MM.1S (cell line): ENCODE data around the gene DCN.

ENCODE experiments used
- DNase-seq: peaks from one replicate; pipeline ENCODE4 v3.0.0-alpha.2; 2015
- H2AFZ ChIP-seq: fragments of 300-600 bp; sonication (generic); 2 replicates; pipeline ENCODE4 v1.6.0; 2016; ENCODE audit warnings: antibody characterized with exemption, low read length
- H3F3A ChIP-seq: fragments of 300-600 bp; sonication (generic); 2 replicates; pipeline ENCODE4 v1.6.1; 2016; ENCODE audit warnings: mild to moderate bottlenecking, antibody characterized with exemption, low read length, moderate library complexity, mixed read lengths; ENCODE audit not compliant: insufficient read depth
- H3K27ac ChIP-seq: fragments of 300-600 bp; sonication (generic); 2 replicates; pipeline ENCODE4 v1.5.1; 2016; ENCODE audit warnings: mild to moderate bottlenecking, low read length
- H3K27me3 ChIP-seq: fragments of 300-600 bp; sonication (generic); replicated peaks from 2 replicates; pipeline ENCODE4 v1.6.0; 2016; ENCODE audit warnings: low read length; ENCODE audit not compliant: insufficient read depth
- H3K36me3 ChIP-seq: fragments of 300-600 bp; sonication (generic); replicated peaks from 2 replicates; pipeline ENCODE4 v1.6.1; 2016; ENCODE audit warnings: mild to moderate bottlenecking, low read length, mixed read lengths; ENCODE audit not compliant: insufficient read depth
- H3K4me1 ChIP-seq: fragments of 300-600 bp; sonication (generic); 2 replicates; pipeline ENCODE4 v1.6.1; 2016; ENCODE audit warnings: low read length, mixed read lengths
- H3K4me2 ChIP-seq: fragments of 300-600 bp; sonication (generic); 2 replicates; pipeline ENCODE4 v1.6.0; 2016; ENCODE audit warnings: low read depth, low read length
- H3K4me3 ChIP-seq: fragments of 300-600 bp; sonication (generic); 2 replicates; pipeline ENCODE4 v1.5.1; 2016; ENCODE audit warnings: low read length, mixed read lengths
- H3K79me2 ChIP-seq: fragments of 300-600 bp; sonication (generic); 2 replicates; pipeline ENCODE4 v1.6.1; 2016; ENCODE audit warnings: mixed run types, low read length, mixed read lengths
- H3K9ac ChIP-seq: fragments of 300-600 bp; sonication (generic); 2 replicates; pipeline ENCODE4 v1.6.1; 2016; ENCODE audit warnings: low read length, mixed read lengths
- H3K9me2 ChIP-seq: fragments of 300-600 bp; sonication (generic); replicated peaks from 2 replicates; pipeline ENCODE4 v1.6.1; 2016; ENCODE audit warnings: mild to moderate bottlenecking, low read length, mixed read lengths; ENCODE audit not compliant: insufficient read depth
- H3K9me3 ChIP-seq: fragments of 300-600 bp; sonication (generic); replicated peaks from 2 replicates; pipeline ENCODE4 v1.6.1; 2016; ENCODE audit warnings: mild to moderate bottlenecking, low read length, mixed read lengths; ENCODE audit not compliant: insufficient read depth
- H4K20me1 ChIP-seq: fragments of 300-600 bp; sonication (generic); 2 replicates; pipeline ENCODE4 v1.6.1; 2016; ENCODE audit warnings: mild to moderate bottlenecking, low read length, moderate library complexity, mixed read lengths; ENCODE audit not compliant: insufficient read depth
- EZH2 ChIP-seq: fragments of 300-600 bp; sonication (generic); optimal IDR thresholded peaks from 2 replicates; pipeline ENCODE3; 2017; ENCODE audit warnings: low read depth, mild to moderate bottlenecking, antibody characterized with exemption, low read length, mixed read lengths
- EZH2phosphoT487 ChIP-seq: fragments of 300-600 bp; sonication (generic); IDR thresholded peaks from 2 replicates; pipeline ENCODE4 v1.6.1; 2018; ENCODE audit warnings: antibody characterized with exemption, low read length
- TF ChIP-seq, protein P1 (sequence below): fragments of 300-600 bp; sonication (generic); IDR thresholded peaks from 2 replicates; pipeline ENCODE4 v1.5.1; 2016; ENCODE audit warnings: antibody characterized with exemption, low read length, mixed read lengths

The DCN gene, protein sequence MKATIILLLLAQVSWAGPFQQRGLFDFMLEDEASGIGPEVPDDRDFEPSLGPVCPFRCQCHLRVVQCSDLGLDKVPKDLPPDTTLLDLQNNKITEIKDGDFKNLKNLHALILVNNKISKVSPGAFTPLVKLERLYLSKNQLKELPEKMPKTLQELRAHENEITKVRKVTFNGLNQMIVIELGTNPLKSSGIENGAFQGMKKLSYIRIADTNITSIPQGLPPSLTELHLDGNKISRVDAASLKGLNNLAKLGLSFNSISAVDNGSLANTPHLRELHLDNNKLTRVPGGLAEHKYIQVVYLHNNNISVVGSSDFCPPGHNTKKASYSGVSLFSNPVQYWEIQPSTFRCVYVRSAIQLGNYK

DNA sequence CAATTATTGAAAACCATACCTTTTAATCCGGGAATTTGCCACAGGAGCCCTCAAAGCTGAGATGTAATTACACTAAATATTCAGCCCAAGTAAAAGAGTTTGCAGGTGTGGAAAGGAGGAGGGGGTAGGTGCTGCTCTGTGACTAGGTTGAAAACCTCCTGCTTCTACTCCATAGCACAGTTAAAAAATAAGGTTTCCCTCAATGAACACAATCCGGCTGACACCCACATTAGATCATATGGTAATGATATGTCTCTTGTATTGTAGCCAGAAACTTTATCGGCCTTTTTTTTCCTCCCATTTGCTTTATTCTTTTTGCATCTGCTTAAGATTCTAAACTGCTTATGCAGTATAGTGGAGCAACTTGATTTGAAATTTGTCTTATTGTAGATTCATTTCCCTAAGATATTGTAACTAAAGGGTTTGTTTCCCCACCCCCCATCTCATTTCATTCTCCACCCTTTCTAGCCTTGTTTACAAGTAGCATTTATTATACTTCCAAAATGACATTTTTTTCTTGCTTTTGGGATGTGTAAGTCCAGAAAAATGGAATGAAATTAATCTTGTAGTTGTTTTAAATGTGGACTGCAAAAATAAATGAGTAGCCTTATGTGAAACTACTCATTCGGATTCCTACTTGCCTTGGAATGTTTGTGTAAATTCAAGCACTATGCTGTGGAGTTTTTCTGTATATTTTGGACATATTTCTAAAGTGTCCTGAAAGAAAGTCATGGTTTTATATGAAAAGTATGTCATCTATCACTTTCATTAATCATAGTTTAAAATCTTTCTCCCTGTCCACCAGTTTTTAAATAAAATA is at the start of gene DCN:
TSS of gene DCN (minus strand) at position 182 of the 820 bp plus-strand sequence. CDS start 4,265 bp downstream, outside the sequence.
- Histone ChIP-seq H2AFZ (no peak within 1 kb of the TSS), H4K20me1 (no peaks in the 10 kb centered on the region), H3F3A (no peaks in the 10 kb centered on the region), H3K27ac (no peak within 1 kb of the TSS), H3K79me2 (no peaks in the 10 kb centered on the region), H3K36me3 (no peaks in the 10 kb centered on the region), H3K4me1 (peaks cover 8% of the 10 kb centered on the region; the same call in 1 of the 2 replicates), H3K9me3 (no peaks in the 10 kb centered on the region), H3K27me3 (no peaks in the 10 kb centered on the region), H3K9ac (no peak within 1 kb of the TSS), H3K4me2 (no peak within 1 kb of the TSS), H3K9me2 (no peaks in the 10 kb centered on the region), H3K4me3 (no peak within 1 kb of the TSS)
- DNase-seq: no peak
- TF ChIP-seq, protein P1, sequence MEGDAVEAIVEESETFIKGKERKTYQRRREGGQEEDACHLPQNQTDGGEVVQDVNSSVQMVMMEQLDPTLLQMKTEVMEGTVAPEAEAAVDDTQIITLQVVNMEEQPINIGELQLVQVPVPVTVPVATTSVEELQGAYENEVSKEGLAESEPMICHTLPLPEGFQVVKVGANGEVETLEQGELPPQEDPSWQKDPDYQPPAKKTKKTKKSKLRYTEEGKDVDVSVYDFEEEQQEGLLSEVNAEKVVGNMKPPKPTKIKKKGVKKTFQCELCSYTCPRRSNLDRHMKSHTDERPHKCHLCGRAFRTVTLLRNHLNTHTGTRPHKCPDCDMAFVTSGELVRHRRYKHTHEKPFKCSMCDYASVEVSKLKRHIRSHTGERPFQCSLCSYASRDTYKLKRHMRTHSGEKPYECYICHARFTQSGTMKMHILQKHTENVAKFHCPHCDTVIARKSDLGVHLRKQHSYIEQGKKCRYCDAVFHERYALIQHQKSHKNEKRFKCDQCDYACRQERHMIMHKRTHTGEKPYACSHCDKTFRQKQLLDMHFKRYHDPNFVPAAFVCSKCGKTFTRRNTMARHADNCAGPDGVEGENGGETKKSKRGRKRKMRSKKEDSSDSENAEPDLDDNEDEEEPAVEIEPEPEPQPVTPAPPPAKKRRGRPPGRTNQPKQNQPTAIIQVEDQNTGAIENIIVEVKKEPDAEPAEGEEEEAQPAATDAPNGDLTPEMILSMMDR: no peak
- no peak for TF ChIP-seq EZH2phosphoT487
- TF ChIP-seq EZH2: no peak

DNA sequence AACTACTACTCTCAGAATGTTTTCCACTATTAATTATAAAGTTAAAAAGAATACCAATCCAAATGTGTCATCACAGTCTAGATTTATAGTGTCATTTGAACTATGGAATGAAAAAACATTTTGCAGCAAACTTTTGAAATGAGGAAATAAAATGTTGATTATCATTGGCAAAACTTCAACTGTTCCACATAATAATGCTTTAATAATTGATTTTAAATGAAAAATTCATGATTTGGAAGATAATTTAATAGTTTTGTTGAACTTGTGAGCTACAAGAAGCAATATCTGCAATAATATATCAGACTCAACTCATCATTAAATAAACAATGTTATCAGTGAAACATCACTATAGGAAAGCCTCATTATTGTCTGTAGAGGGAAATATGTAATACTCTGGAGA is 48.2 kb upstream of the DCN start:
- Histone ChIP-seq H3K9me3 (no peaks in the 10 kb centered on the region), H3K36me3 (no peaks in the 10 kb centered on the region), H3K27me3 (no peaks in the 10 kb centered on the region), H3K9me2 (no peaks in the 10 kb centered on the region), H3K4me3 (no peak overlapping the region), H4K20me1 (no peaks in the 10 kb centered on the region), H2AFZ (no peak overlapping the region), H3K79me2 (no peaks in the 10 kb centered on the region), H3K9ac (no peak overlapping the region), H3K4me2 (no peak overlapping the region), H3K4me1 (no peaks in the 10 kb centered on the region), H3K27ac (no peak overlapping the region), H3F3A (no peaks in the 10 kb centered on the region)
- no peak for DNase-seq
- TF ChIP-seq EZH2phosphoT487: no peak
- TF ChIP-seq, protein P1: no peak
- no peak for TF ChIP-seq EZH2

DNA sequence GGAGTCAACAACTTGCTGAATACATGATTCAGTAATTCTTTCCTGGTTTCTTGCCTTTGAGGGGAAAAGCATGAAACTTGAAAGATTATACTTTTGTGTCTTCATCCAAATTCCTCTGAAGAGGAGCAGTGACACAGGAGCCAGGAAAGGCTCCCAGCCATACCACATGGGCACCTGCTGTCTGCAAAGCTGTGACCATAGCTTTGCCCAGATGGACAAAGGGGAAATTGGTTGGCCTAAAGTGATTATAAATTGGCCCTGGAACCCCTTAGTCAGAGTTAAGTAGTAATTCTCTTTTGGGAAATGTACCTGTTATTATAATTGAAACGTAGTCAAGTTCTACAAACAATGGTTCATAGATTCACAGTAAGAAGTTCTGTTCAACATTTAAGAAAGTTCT is 44.3 kb upstream of the DCN start:
- no peak overlapping the region for H3K27ac ChIP-seq
- TF ChIP-seq EZH2: no peak
- TF ChIP-seq EZH2phosphoT487: no peak
- TF ChIP-seq, protein P1: no peak
- no peak overlapping the region for H2AFZ ChIP-seq
- H3K79me2 ChIP-seq: no peaks in the 10 kb centered on the region
- H3K4me1 ChIP-seq: no peaks in the 10 kb centered on the region
- no peak for DNase-seq
- no peaks in the 10 kb centered on the region for H3K9me2 ChIP-seq
- no peaks in the 10 kb centered on the region for H3K9me3 ChIP-seq
- H3F3A ChIP-seq: no peaks in the 10 kb centered on the region
- H3K4me2 ChIP-seq: no peak overlapping the region
- no peak overlapping the region for H3K4me3 ChIP-seq
- no peaks in the 10 kb centered on the region for H3K36me3 ChIP-seq
- no peaks in the 10 kb centered on the region for H4K20me1 ChIP-seq
- no peak overlapping the region for H3K9ac ChIP-seq
- no peaks in the 10 kb centered on the region for H3K27me3 ChIP-seq
